ENCODE data around the gene DHFR. TPM values are rescaled to one million over a fixed set of nuclear protein-coding genes. Genes with fewer than 3 reads are reported as not detected.

DHFR gene
- total RNA-seq, 1 donor from 2014 or later = 9.0 TPM

DNA sequence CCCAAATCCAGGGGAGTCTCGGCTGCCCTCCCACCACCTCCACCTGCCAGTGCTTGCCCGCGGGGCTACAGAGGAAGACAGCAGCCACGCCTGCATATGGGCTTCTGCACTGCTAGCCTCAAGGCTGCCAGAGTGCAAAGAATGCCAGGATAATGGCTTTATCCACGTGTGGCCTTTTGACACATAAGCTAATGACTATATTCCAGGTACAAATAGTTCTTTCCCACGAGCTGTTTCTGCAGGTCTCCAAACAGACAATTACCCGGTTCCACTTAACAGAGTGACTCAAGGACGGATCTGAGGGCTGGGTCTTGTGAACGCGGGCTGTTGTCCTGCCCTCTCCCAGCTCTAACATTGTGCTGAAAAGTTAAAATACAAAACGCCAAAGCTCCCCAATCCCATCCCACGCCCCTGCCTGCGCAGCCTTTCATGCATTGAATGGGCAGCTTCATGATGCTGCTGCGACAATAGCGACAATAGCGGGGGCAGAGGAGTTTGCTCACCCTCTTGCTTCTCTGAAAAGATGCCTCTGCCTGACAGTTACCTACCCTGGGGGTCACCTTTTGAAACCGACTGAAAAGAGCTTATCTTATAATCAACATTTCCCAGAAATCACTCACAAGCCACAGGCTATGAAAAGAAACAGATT, 39.4 kb downstream of the DHFR start:
- Histone ChIP-seq H3K27me3 (no peaks in the 10 kb centered on the region), H3K4me1 (no peaks in the 10 kb centered on the region), H3K36me3 (no peaks in the 10 kb centered on the region), H3K4me3 (no peak overlapping the region), H3K9me3 (no peaks in the 10 kb centered on the region), H3K27ac (no peak overlapping the region)
- ATAC-seq (no peak), DNase-seq (no peak)
- TF ChIP-seq, protein P1, sequence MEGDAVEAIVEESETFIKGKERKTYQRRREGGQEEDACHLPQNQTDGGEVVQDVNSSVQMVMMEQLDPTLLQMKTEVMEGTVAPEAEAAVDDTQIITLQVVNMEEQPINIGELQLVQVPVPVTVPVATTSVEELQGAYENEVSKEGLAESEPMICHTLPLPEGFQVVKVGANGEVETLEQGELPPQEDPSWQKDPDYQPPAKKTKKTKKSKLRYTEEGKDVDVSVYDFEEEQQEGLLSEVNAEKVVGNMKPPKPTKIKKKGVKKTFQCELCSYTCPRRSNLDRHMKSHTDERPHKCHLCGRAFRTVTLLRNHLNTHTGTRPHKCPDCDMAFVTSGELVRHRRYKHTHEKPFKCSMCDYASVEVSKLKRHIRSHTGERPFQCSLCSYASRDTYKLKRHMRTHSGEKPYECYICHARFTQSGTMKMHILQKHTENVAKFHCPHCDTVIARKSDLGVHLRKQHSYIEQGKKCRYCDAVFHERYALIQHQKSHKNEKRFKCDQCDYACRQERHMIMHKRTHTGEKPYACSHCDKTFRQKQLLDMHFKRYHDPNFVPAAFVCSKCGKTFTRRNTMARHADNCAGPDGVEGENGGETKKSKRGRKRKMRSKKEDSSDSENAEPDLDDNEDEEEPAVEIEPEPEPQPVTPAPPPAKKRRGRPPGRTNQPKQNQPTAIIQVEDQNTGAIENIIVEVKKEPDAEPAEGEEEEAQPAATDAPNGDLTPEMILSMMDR (IDR thresholded peaks at IDR 0.05) = no peak
- intact Hi-C loops (cut with DNase I) = no loop called here

DNA sequence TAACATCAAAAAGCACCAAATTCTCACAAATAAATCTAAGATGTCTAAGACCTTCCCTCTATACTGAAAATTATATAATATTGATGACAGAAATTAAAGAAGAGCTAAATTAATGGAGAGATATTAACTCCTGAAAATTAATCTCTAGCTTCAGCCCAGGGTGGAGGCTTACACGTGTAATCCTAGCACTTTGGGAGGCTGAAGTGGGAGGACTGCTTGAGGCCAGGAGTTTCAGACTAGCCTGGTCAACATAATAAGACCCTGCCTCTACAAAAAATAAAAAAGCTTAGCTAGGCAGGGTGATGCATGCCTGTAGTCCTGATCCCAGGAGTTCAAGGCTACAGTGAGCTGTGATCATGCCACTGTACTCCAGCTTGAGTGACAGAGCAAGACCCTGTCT, 45.1 kb downstream of the DHFR start:
- H3K27me3 ChIP-seq = no peaks in the 10 kb centered on the region
- intact Hi-C loops (cut with DNase I) = no loop called here
- no peak for DNase-seq
- H3K4me3 ChIP-seq = no peak overlapping the region
- ATAC-seq = no peak
- H3K4me1 ChIP-seq = no peaks in the 10 kb centered on the region
- H3K36me3 ChIP-seq = no peaks in the 10 kb centered on the region
- H3K27ac ChIP-seq = no peak overlapping the region
- H3K9me3 ChIP-seq = no peaks in the 10 kb centered on the region
- TF ChIP-seq, protein P1 (IDR thresholded peaks at IDR 0.05) = no peak

DNA sequence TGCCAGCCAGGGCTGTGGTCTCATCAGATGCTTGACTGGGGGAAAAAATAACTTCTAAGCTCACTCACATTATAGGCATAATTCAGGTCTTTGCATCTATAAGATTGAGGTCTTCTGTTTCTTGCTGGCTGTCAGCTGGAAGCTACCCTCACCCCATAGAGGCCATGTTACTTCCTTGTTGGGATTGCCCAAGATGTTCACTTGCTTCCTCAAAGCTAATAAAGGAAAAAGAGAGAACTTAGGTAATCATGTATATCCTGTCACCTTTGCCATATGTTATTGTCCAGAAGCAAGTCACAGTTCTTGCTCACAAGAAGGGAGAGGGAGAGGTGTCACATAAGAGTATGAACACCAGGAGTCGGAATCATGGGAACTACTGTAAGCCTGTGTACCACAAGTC, 46.1 kb downstream of the DHFR start:
- H3K9me3 ChIP-seq = no peaks in the 10 kb centered on the region
- intact Hi-C loops (cut with DNase I) = no loop called here
- ATAC-seq = peak; percentile 90
- TF ChIP-seq, protein P1 (IDR thresholded peaks at IDR 0.05) = no peak
- DNase-seq = no peak
- H3K27me3 ChIP-seq = no peaks in the 10 kb centered on the region
- no peaks in the 10 kb centered on the region for H3K36me3 ChIP-seq
- no peak overlapping the region for H3K4me3 ChIP-seq
- H3K27ac ChIP-seq = no peak overlapping the region
- no peaks in the 10 kb centered on the region for H3K4me1 ChIP-seq

DNA sequence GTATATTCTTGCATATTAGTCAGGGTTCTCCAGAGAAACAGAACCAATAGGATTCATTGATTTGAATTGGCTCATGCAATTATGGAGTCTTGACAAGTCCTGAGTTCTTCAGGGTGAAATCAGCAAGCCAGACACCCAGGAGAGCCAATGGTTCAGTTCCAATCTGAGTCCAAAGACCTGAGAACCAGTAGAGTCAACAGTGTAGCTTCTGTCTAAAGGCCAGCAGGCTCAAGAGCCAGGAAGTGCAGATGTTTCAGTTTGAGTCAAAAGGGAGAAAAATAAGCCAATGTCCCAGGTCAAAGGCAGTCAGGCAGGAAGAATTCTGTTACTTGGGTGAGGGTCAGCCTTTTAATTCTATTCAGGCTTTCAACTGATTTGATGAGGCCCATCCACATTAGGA, 47.0 kb downstream of the DHFR start:
- H3K4me3 ChIP-seq = no peak overlapping the region
- no peak overlapping the region for H3K27ac ChIP-seq
- no peaks in the 10 kb centered on the region for H3K27me3 ChIP-seq
- no peak for DNase-seq
- ATAC-seq = no peak
- intact Hi-C loops (cut with DNase I) = no loop called here
- no peaks in the 10 kb centered on the region for H3K36me3 ChIP-seq
- TF ChIP-seq, protein P1 (IDR thresholded peaks at IDR 0.05) = no peak
- H3K4me1 ChIP-seq = no peaks in the 10 kb centered on the region
- no peaks in the 10 kb centered on the region for H3K9me3 ChIP-seq

DNA sequence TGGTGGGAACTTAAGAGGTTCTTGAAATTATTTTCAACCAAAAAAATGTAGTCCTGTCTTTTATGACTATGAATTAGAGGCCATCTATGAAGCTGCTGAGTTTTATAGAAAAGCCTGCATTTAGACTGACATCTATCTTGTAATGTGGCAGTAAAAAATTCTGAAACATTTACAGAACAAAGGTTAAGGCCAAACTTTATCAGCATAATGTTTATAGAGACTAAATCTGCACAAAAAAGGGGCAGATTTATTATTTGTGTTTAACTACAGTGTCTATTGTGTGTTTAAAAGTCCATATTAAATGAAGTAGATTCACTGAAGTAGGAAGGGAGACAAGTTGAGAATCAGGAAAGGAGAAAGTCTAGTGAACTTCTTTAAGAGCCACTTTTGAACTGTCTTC, 47.4 kb downstream of the DHFR start:
- intact Hi-C loops (cut with DNase I) = no loop called here
- ATAC-seq (no peak), DNase-seq (no peak)
- TF ChIP-seq, protein P1 (IDR thresholded peaks at IDR 0.05) = no peak
- no peaks in the 10 kb centered on the region for H3K36me3 ChIP-seq
- H3K4me1 ChIP-seq = no peaks in the 10 kb centered on the region
- H3K27me3 ChIP-seq = no peaks in the 10 kb centered on the region
- H3K27ac ChIP-seq = no peak overlapping the region
- H3K4me3 ChIP-seq = no peak overlapping the region
- H3K9me3 ChIP-seq = no peaks in the 10 kb centered on the region
